Astrocyte (in vitro differentiated cells and primary cell): ENCODE results near the gene IL1R1. TPM values are rescaled to one million over a fixed set of nuclear protein-coding genes. Genes with fewer than 3 reads are reported as not detected.
A peak's percentile ranks its signal among the peaks of the same experiment; 100 is the strongest.
"Not testable (repeated sequence)": the region's sequence is repeated elsewhere in the genome, so short reads cannot be mapped to it uniquely, and the experiment has no call there.

Experiments used
- DNase-seq: peaks from one replicate; pipeline ENCODE4 v3.0.0-alpha.2; 2010; ENCODE audit warnings: low read depth
- FAIRE-seq: peaks from 2 replicates; lab custom pipeline; 2011; peaks lifted over from hg19 to GRCh38; lab: Jason Lieb, UNC
- H2AFZ ChIP-seq: 2 replicates; pipeline ENCODE4 v1.6.0; 2012; ENCODE audit warnings: low read depth, low read length, inconsistent platforms
- H3K27ac ChIP-seq: 2 replicates; pipeline ENCODE4 v1.5.1; 2011; ENCODE audit warnings: low read depth, low read length, inconsistent platforms
- H3K27me3 ChIP-seq: 2 replicates; pipeline ENCODE4 v1.6.0; 2011; ENCODE audit warnings: low read length, inconsistent platforms; ENCODE audit not compliant: insufficient read depth
- H3K36me3 ChIP-seq: 2 replicates; pipeline ENCODE4 v1.5.1; 2011; ENCODE audit warnings: low read length, inconsistent platforms; ENCODE audit not compliant: insufficient read depth
- H3K4me1 ChIP-seq: 2 replicates; pipeline ENCODE4 v1.5.1; 2011; ENCODE audit warnings: low read length, inconsistent platforms; ENCODE audit not compliant: insufficient read depth
- H3K4me2 ChIP-seq: 2 replicates; pipeline ENCODE4 v1.6.0; 2012; ENCODE audit warnings: low read length, inconsistent platforms
- H3K4me3 ChIP-seq: 2 replicates; pipeline ENCODE4 v1.5.1; 2011; ENCODE audit warnings: low read depth, mild to moderate bottlenecking, low read length, inconsistent platforms; ENCODE audit not compliant: insufficient read depth
- H3K79me2 ChIP-seq: 2 replicates; pipeline ENCODE4 v1.6.0; 2012; ENCODE audit warnings: mild to moderate bottlenecking, low read length, inconsistent platforms; ENCODE audit not compliant: insufficient read depth
- H3K9ac ChIP-seq: 2 replicates; pipeline ENCODE4 v1.6.0; 2012; ENCODE audit warnings: mild to moderate bottlenecking, low read length, inconsistent platforms
- H3K9me3 ChIP-seq: 2 replicates; pipeline ENCODE4 v1.5.1; 2012; ENCODE audit warnings: low read depth, mild to moderate bottlenecking, low read length, inconsistent platforms; ENCODE audit not compliant: insufficient read depth
- H4K20me1 ChIP-seq: 2 replicates; pipeline ENCODE4 v1.6.0; 2012; ENCODE audit warnings: low read length, inconsistent platforms; ENCODE audit not compliant: insufficient read depth
- H3K27ac Mint-ChIP-seq: one replicate; pipeline ENCODE4 v1.8.0; 2021; ENCODE audit warnings: mild to moderate bottlenecking, mixed read lengths; ENCODE audit not compliant: unreplicated experiment
- H3K27me3 Mint-ChIP-seq: one replicate; pipeline ENCODE4 v1.8.0; 2021; ENCODE audit warnings: low read depth, mixed read lengths; ENCODE audit not compliant: unreplicated experiment
- H3K36me3 Mint-ChIP-seq: one replicate; pipeline ENCODE4 v1.8.0; 2021; ENCODE audit warnings: low read depth, mixed read lengths; ENCODE audit not compliant: unreplicated experiment
- H3K4me1 Mint-ChIP-seq: one replicate; pipeline ENCODE4 v1.8.0; 2021; ENCODE audit warnings: low read depth, mixed read lengths; ENCODE audit not compliant: unreplicated experiment
- H3K4me3 Mint-ChIP-seq: one replicate; pipeline ENCODE4 v1.8.0; 2021; ENCODE audit warnings: mild to moderate bottlenecking, moderate library complexity, mixed read lengths; ENCODE audit not compliant: unreplicated experiment
- H3K9me3 Mint-ChIP-seq: one replicate; pipeline ENCODE4 v1.8.0; 2021; ENCODE audit warnings: mild to moderate bottlenecking, mixed read lengths; ENCODE audit not compliant: unreplicated experiment
- EZH2 ChIP-seq: IDR thresholded peaks from 2 replicates; pipeline ENCODE4 v1.6.1; 2012; ENCODE audit warnings: mild to moderate bottlenecking, low read length, inconsistent platforms; ENCODE audit not compliant: insufficient read depth
- total RNA-seq: library from RNA; stranded (reverse); gene quantifications from 2 replicates; pipeline ENCODE4 v1.2.1, GENCODE V29; 2021
- TF ChIP-seq, protein P1 (sequence below): IDR thresholded peaks from 2 replicates; pipeline ENCODE4 v1.5.1; 2011; ENCODE audit warnings: low read depth, mild to moderate bottlenecking, inconsistent platforms, low read length, moderate library complexity; ENCODE audit not compliant: insufficient read depth

IL1R1 gene
- total RNA-seq, 1 donor from 2014 or later: 7.5 TPM

GRCh38 chr2:102101097-102101848, 41.3 kb upstream of the IL1R1 start:
- Histone ChIP-seq H4K20me1 (no peaks in the 10 kb centered on the region), H3K27ac (no peak overlapping the region), H3K4me3 (no peak overlapping the region), H3K4me2 (no peak overlapping the region), H3K9me3 (no peaks in the 10 kb centered on the region), H3K79me2 (no peaks in the 10 kb centered on the region), H3K36me3 (no peaks in the 10 kb centered on the region), H3K4me1 (peaks cover 12% of the 10 kb centered on the region), H2AFZ (no peak overlapping the region), H3K27me3 (no peaks in the 10 kb centered on the region), H3K9ac (no peak overlapping the region)
- peaks cover 5% of the 10 kb centered on the region for H3K9me3 Mint-ChIP-seq
- DNase-seq (no peak), FAIRE-seq (no peak)
- H3K36me3 Mint-ChIP-seq: no peaks in the 10 kb centered on the region
- H3K4me1 Mint-ChIP-seq: peaks cover 23% of the 10 kb centered on the region
- peak overlapping the region; percentile 70 for H3K27ac Mint-ChIP-seq
- H3K27me3 Mint-ChIP-seq: no peaks in the 10 kb centered on the region
- TF ChIP-seq, protein P1, sequence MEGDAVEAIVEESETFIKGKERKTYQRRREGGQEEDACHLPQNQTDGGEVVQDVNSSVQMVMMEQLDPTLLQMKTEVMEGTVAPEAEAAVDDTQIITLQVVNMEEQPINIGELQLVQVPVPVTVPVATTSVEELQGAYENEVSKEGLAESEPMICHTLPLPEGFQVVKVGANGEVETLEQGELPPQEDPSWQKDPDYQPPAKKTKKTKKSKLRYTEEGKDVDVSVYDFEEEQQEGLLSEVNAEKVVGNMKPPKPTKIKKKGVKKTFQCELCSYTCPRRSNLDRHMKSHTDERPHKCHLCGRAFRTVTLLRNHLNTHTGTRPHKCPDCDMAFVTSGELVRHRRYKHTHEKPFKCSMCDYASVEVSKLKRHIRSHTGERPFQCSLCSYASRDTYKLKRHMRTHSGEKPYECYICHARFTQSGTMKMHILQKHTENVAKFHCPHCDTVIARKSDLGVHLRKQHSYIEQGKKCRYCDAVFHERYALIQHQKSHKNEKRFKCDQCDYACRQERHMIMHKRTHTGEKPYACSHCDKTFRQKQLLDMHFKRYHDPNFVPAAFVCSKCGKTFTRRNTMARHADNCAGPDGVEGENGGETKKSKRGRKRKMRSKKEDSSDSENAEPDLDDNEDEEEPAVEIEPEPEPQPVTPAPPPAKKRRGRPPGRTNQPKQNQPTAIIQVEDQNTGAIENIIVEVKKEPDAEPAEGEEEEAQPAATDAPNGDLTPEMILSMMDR: no peak
- no peak for TF ChIP-seq EZH2
- no peak overlapping the region for H3K4me3 Mint-ChIP-seq

- Mint-ChIP-seq H3K4me1 (peaks cover 24% of the 10 kb centered on the region), H3K4me3 (no peak overlapping the region), H3K27me3 (no peaks in the 10 kb centered on the region), H3K36me3 (no peaks in the 10 kb centered on the region), H3K9me3 (peaks cover 5% of the 10 kb centered on the region), H3K27ac (no peak overlapping the region)
- H3K9me3 ChIP-seq: no peaks in the 10 kb centered on the region
- H2AFZ ChIP-seq: no peak overlapping the region
- no peaks in the 10 kb centered on the region for H3K27me3 ChIP-seq
- DNase-seq: no peak
- H4K20me1 ChIP-seq: no peaks in the 10 kb centered on the region
- H3K4me2 ChIP-seq: no peak overlapping the region
- H3K79me2 ChIP-seq: no peaks in the 10 kb centered on the region
- no peak overlapping the region for H3K27ac ChIP-seq
- H3K4me3 ChIP-seq: no peak overlapping the region
- no peak for TF ChIP-seq EZH2
- TF ChIP-seq, protein P1: no peak
- peaks cover 13% of the 10 kb centered on the region for H3K4me1 ChIP-seq
- H3K9ac ChIP-seq: no peak overlapping the region
- no peaks in the 10 kb centered on the region for H3K36me3 ChIP-seq
- no peak for FAIRE-seq
Measured at GRCh38 chr2:102101849-102102635, 40.5 kb upstream of the IL1R1 start.

- H3K9me3 Mint-ChIP-seq, H3K79me2 ChIP-seq, FAIRE-seq, H3K27ac ChIP-seq, H3K4me3 ChIP-seq, H3K36me3 Mint-ChIP-seq, H3K27ac Mint-ChIP-seq, H3K4me3 Mint-ChIP-seq, H3K27me3 ChIP-seq, H3K9me3 ChIP-seq, DNase-seq, H2AFZ ChIP-seq, H3K27me3 Mint-ChIP-seq, H4K20me1 ChIP-seq, H3K36me3 ChIP-seq, H3K4me2 ChIP-seq, H3K9ac ChIP-seq: not testable (repeated sequence)
- peaks cover 15% of the 10 kb centered on the region for H3K4me1 ChIP-seq
- peaks cover 24% of the 10 kb centered on the region for H3K4me1 Mint-ChIP-seq
Measured at GRCh38 chr2:102102636-102102948, 40.0 kb upstream of the IL1R1 start.
